Stomach smooth muscle (tissue), 2 donors: Measurements from ENCODE around the gene MAN2B1.
"Not testable (repeated sequence)": the region's sequence is repeated elsewhere in the genome, so short reads cannot be mapped to it uniquely, and the experiment has no call there.

ENCODE experiments used
- H3K27ac ChIP-seq: one replicate; pipeline ENCODE4 v1.7.0; 2013; ENCODE audit warnings: mild to moderate bottlenecking, low read length, inconsistent platforms
- H3K27me3 ChIP-seq, 2 donors: one replicate each; pipeline ENCODE4 v1.7.0; 2013; ENCODE audit warnings: low read length in 2 of 2; ENCODE audit not compliant: insufficient read depth in 2 of 2, control insufficient read depth in 1 of 2
- H3K36me3 ChIP-seq, 2 donors: one replicate each; pipeline ENCODE4 v1.7.0; 2013; ENCODE audit warnings: low read length in 2 of 2; ENCODE audit not compliant: control insufficient read depth in 2 of 2, insufficient read depth in 2 of 2
- H3K4me1 ChIP-seq: one replicate; pipeline ENCODE4 v1.7.0; 2013; ENCODE audit warnings: low read length; ENCODE audit not compliant: control insufficient read depth, insufficient read depth
- H3K4me3 ChIP-seq, 2 donors: one replicate each; pipeline ENCODE4 v1.7.0; 2013; ENCODE audit warnings: low read length in 2 of 2
- H3K9ac ChIP-seq, 2 donors: one replicate each; pipeline ENCODE4 v1.7.0; 2013; ENCODE audit warnings: low read length in 2 of 2, mild to moderate bottlenecking in 1 of 2
- H3K9me3 ChIP-seq, 2 donors: one replicate each; pipeline ENCODE4 v1.7.0; 2013; ENCODE audit warnings: low read length in 2 of 2; ENCODE audit not compliant: control insufficient read depth in 2 of 2
- donor health status: healthy.
- donor health status: Pancreatic carcinoma.

Gene MAN2B1

GRCh38 chr19:12701596-12702282 is 35.2 kb upstream of the MAN2B1 start:
- Histone ChIP-seq H3K36me3 (peaks cover 41 to 55% of the 10 kb centered on the region in 2 donors), H3K4me1 (peaks cover 5% of the 10 kb centered on the region), H3K27me3 (no peaks in the 10 kb centered on the region), H3K27ac (no peak overlapping the region), H3K4me3 (no peak overlapping the region), H3K9me3 (no peaks in the 10 kb centered on the region), H3K9ac (no peak overlapping the region)

GRCh38 chr19:12698138-12698537 is 31.6 kb upstream of the MAN2B1 start:
- no peaks in the 10 kb centered on the region for H3K9me3 ChIP-seq
- H3K9ac ChIP-seq, result no peak overlapping the region
- H3K4me1 ChIP-seq, result peaks cover 18% of the 10 kb centered on the region
- H3K4me3 ChIP-seq, result no peak overlapping the region
- H3K27ac ChIP-seq, result no peak overlapping the region
- H3K27me3 ChIP-seq, result no peaks in the 10 kb centered on the region
- peaks cover 16 to 25% of the 10 kb centered on the region in 2 donors for H3K36me3 ChIP-seq

- H3K27me3 ChIP-seq, H3K4me3 ChIP-seq, H3K27ac ChIP-seq, H3K9ac ChIP-seq, H3K9me3 ChIP-seq: not testable (repeated sequence)
- peaks cover 12 to 18% of the 10 kb centered on the region in 2 donors for H3K36me3 ChIP-seq
- H3K4me1 ChIP-seq, result peaks cover 18% of the 10 kb centered on the region
Measured at GRCh38 chr19:12697425-12697824, 30.9 kb upstream of the MAN2B1 start.

- Histone ChIP-seq H3K4me3 (peak within 1 kb of the TSS; percentile 88 to 94), H3K27me3 (no peaks in the 10 kb centered on the region), H3K27ac (peak within 1 kb of the TSS; percentile 94), H3K36me3 (peaks cover 6 to 13% of the 10 kb centered on the region in 2 donors), H3K4me1 (peaks cover 18% of the 10 kb centered on the region), H3K9ac (peak within 1 kb of the TSS; percentile 92 to 93), H3K9me3 (no peaks in the 10 kb centered on the region)
Measured at GRCh38 chr19:12696366-12697335, 30.1 kb upstream of the MAN2B1 start, which contains the start of gene FBXW9. Gene FBXW9, minus strand, starts transcription at chr19:12696631. Its CDS starts 50 bp downstream, at chr19:12696581.

- Histone ChIP-seq H3K4me1 (peaks cover 18% of the 10 kb centered on the region), H3K9me3 (no peaks in the 10 kb centered on the region), H3K27me3 (no peaks in the 10 kb centered on the region), H3K27ac (no peak overlapping the region), H3K9ac (peak overlapping the region; percentile 92 to 93), H3K4me3 (peak overlapping the region; percentile 88 to 94), H3K36me3 (peaks cover 3 to 6% of the 10 kb centered on the region in 2 donors)
Measured at GRCh38 chr19:12695997-12696365, 29.4 kb upstream of the MAN2B1 start.

- Histone ChIP-seq H3K9me3 (no peaks in the 10 kb centered on the region), H3K4me3 (peak overlapping the region; percentile 88 to 94), H3K27ac (no peak overlapping the region), H3K9ac (peak overlapping the region; percentile 42 to 93), H3K36me3 (peaks cover 0 to 3% of the 10 kb centered on the region in 2 donors), H3K27me3 (no peaks in the 10 kb centered on the region), H3K4me1 (peaks cover 18% of the 10 kb centered on the region)
Measured at GRCh38 chr19:12695514-12695913, 29.0 kb upstream of the MAN2B1 start.

GRCh38 chr19:12695096-12695495 is 28.6 kb upstream of the MAN2B1 start:
- Histone ChIP-seq H3K4me3 (peak overlapping the region in 1 of 2 donors; percentile 94), H3K36me3 (peaks cover 0 to 3% of the 10 kb centered on the region in 2 donors), H3K27ac (no peak overlapping the region), H3K27me3 (no peaks in the 10 kb centered on the region), H3K4me1 (peaks cover 18% of the 10 kb centered on the region), H3K9ac (peak overlapping the region in 1 of 2 donors; percentile 93), H3K9me3 (no peaks in the 10 kb centered on the region)

GRCh38 chr19:12694641-12695040 is 28.1 kb upstream of the MAN2B1 start:
- Histone ChIP-seq H3K27ac (no peak overlapping the region), H3K36me3 (peaks cover 0 to 3% of the 10 kb centered on the region in 2 donors), H3K4me3 (no peak overlapping the region), H3K4me1 (peaks cover 18% of the 10 kb centered on the region), H3K9me3 (no peaks in the 10 kb centered on the region), H3K9ac (no peak overlapping the region), H3K27me3 (no peaks in the 10 kb centered on the region)

GRCh38 chr19:12692960-12693359 is 26.4 kb upstream of the MAN2B1 start:
- Histone ChIP-seq H3K9ac (no peak overlapping the region), H3K27me3 (no peaks in the 10 kb centered on the region), H3K36me3 (peaks cover 0 to 2% of the 10 kb centered on the region in 2 donors), H3K4me3 (no peak overlapping the region), H3K27ac (no peak overlapping the region), H3K4me1 (peaks cover 18% of the 10 kb centered on the region), H3K9me3 (no peaks in the 10 kb centered on the region)

- no peak overlapping the region for H3K9ac ChIP-seq
- no peak overlapping the region for H3K27ac ChIP-seq
- H3K27me3 ChIP-seq, result no peaks in the 10 kb centered on the region
- no peak overlapping the region for H3K4me3 ChIP-seq
- no peaks in the 10 kb centered on the region for H3K4me1 ChIP-seq
- peaks cover 0 to 2% of the 10 kb centered on the region in 2 donors for H3K36me3 ChIP-seq
- no peaks in the 10 kb centered on the region for H3K9me3 ChIP-seq
Measured at GRCh38 chr19:12689581-12690216, 23.2 kb upstream of the MAN2B1 start.
